HG03103 (cell line): Measurements from ENCODE around the gene ZNF682.
"Not testable (repeated sequence)": the region's sequence is repeated elsewhere in the genome, so short reads cannot be mapped to it uniquely, and the experiment has no call there.

ENCODE experiments used
- ATAC-seq: cut with Tn5 transposase; IDR thresholded peaks from one replicate; pipeline ENCODE4 v1.9.1; 2021; ENCODE audit warnings: low read depth; ENCODE audit not compliant: unreplicated experiment

ZNF682 gene

DNA sequence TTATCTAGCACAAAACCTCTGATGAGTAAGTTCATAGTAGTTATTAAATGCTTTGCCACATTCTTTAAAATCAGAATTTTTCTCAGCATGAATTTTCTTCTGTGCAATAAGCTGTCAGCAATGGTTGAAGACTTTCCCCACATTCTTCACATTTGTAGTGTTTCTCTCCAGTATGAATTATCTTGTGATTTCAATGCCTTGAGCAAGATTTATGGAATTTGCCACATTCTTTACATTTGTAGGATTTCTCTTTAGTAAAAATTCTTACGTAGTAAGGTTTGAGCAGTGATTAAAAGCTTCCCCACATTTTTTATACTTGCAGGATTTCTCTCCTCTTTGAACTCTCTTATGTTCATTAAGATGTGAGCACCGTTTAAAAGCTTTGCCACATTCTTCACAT is 33.6 kb downstream of the ZNF682 start:
- no peak for ATAC-seq

DNA sequence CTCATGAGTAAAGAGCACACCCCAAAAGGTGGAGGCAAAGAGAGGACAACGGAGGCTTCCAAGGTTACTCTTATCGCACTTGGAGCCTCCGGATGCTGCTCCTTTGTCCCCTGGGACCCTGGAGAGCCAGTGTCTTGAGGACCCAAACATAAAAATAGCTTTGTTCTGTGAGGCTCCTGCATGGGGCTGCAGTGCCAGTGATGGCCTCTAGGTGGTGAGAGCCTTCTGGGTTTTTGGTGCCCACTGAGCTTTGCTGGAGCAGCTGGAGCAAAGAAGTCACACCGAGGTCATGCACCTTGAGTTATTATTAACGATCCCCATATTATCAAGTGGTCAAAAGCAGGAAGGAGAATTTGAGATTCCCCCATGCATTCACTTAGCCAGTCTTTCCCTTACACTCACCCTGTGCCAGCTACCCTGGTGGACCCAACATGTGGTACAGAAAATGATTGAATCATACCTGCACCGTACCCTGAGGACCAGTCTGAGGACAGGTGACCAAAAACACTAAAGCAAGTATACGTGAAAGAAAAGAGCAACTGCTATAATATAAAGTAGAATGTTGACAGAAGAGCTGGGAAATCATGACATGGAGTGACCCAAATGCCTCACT is 41.5 kb downstream of the ZNF682 start:
- no peak for ATAC-seq

DNA sequence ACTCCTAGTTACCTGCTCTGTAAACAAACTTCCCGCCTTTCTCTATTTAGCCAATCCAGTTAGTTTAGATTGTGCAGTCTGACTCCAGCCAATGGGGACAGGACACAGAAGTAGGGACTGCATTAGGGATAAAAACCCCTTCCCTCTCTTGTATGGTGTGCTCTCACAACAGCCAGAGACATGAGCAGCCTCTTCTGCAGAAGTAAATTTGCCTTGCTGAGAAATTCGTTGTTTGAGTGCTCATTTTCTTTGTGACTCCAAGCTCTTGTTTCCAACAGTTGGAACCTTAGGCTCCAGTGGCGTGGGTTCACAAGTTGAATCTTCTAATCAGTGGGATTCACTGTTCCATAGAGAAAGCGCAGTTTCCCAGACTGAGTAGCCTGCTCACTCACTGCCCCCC is 72.4 kb downstream of the ZNF682 start:
- ATAC-seq = no peak

DNA sequence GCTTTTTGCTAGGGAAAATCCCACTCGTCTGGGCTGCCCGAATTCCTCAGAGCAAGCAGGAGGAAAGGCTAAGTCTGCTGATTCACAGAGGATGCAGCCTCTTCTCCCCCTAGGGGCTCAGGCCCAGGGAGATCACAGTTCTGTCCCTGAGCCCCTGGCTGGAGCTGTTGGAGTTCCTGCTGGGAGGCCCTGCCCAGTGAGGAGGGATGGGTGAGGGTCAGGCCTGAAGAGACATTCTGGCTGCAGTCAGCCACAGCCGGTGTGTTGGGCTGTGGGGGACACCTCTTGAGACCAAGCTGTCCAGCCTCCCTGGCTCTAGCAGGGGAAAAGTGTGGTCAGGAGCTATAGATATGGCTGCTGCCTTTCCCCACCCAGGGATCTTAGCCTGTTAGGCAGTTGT is 73.2 kb downstream of the ZNF682 start:
- ATAC-seq = not testable (repeated sequence)

DNA sequence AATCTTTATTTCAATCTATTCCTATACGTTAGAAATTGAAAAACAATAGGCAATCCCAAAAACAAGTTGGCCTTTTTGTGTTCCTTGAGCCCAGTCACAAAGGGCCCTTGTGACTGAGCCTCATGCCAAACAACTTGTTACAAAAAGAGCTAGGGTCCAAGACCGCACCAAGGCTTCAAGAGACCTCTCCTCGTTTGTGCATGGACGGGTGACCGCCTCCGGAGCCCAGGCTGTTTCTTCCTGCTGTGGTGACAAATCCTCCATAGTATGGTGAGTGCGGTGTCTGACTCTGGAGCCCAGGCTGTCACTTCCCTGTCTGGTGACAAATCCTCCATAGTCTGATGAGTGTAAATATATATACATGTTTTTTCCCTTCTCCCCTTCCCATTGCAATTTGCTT is 74.9 kb downstream of the ZNF682 start:
- ATAC-seq = no peak

DNA sequence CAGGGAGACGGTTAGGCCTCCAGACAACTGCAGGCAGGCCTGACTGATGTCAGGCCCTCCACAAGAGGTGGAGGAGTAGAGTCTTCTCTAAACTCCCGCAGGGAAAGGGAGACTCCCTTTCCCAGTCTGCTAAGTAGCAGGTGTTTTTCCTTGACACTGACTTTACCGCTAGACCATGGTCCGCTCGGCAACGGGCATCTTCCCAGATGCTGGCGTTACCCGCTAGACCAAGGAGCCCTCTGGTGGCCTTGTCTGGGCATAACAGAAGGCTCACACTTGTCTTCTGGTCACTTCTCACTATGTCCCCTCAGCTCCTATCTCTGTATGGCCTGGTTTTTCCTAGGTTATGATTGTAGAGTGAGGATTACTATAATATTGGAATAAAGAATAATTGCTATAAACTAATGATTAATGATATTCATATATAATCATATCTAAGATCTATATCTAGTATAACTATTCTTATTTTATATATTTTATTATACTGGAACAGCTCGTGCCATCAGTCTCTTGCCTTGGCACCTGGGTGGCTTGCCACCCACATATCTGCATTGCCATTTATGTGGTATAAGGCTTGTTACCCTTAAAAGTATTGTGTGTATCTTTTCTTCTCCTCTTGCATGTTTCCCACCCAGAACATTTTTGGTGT is 80.0 kb downstream of the ZNF682 start:
- not testable (repeated sequence) for ATAC-seq

DNA sequence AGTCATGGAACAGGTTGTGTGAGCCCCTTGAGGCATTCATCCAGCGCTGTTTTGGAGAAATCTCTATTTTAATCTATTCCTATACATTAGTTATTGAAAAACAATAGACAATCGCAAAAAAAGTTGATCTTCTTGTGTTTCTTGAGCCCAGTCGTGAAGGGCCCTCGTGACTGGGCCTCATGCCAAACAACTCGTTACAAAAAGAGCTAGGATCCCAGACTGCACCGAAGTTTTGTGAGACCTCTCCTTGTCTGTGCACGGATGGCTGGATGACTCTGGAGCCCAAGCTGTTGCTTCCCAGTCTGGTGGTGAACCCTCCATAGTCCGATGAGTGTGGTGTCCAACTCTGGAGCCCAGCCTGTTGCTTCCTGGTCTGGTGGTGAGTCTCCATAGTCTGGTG is 81.5 kb downstream of the ZNF682 start:
- not testable (repeated sequence) for ATAC-seq

DNA sequence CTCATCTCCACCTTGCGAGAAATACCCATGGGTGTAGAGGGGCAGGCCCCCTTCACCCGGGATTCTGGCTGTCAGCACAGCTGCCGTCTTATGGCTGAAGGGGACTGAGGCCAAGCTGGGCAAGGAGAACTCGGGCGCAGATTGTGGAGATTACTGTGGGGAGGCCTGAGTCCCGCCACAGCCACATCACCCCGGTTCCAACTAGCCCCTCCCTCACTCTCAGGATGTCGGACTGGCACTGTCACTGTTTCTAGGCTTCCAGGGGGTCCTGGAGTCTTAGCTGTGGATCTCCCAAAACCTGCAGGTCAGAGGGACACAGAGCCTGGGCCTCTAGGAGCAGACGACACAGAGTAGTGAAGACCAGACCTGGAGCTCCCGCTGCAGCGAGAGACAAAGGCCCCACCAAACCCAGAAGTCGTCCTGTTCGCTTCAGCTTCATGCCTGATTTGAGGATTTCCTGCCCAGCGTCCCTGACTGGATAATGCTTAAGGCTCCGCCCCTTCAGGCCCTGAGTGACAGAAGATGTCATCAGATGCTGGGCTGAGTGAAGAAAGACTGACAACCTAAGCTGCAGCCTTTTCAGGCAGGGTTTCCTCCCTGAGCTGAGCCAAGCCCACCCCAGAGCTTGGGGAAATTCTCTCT is 82.8 kb downstream of the ZNF682 start:
- no peak for ATAC-seq

DNA sequence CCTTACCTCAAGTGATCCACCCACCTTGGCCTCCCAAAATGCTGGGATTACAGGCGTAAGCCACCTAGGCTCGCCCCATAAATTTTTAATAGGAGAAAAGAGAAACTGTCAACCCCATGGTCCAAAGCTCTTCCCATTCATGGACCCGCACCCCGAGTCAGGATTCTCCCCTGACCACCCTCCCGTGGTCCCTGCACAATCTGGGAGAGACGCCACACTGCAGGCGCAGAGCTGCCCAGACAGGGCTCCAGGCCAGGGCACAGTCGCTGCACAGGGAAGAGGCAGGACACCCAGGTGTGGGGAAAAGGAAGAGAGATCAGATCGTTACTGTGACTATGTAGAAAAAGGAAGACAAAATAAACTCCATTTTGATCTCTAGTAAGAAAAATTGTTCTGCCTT is 84.1 kb downstream of the ZNF682 start:
- ATAC-seq = no peak
